Breast epithelium (tissue), 4 donors: Measurements from ENCODE around the gene FOXD2. TPM values are rescaled to one million over a fixed set of nuclear protein-coding genes. Genes with fewer than 3 reads are reported as not detected.

Experiments used
- DNase-seq, 2 donors: peaks; one replicate each; pipeline ENCODE4 v3.0.0-alpha.2; 2019; ENCODE audit warnings: low spot score in 2 of 2
- H3K27ac ChIP-seq, 2 donors: fragments of 200-600 bp; sonication (generic) in 1 of 2; one replicate each; pipeline ENCODE4 v1.5.1; 2016 to 2019; ENCODE audit warnings: mild to moderate bottlenecking in 1 of 2
- H3K27me3 ChIP-seq, 2 donors: fragments of 200-600 bp; sonication (generic) in 1 of 2; one replicate each; pipeline versions ENCODE4 v1.5.1 to v1.6.0; 2017 to 2019; ENCODE audit warnings: control low read depth in 1 of 2, mild to moderate bottlenecking in 1 of 2
- H3K36me3 ChIP-seq: fragments of 200-600 bp; one replicate; pipeline ENCODE4 v1.5.1; 2019
- H3K4me1 ChIP-seq, 2 donors: fragments of 200-600 bp; sonication (generic); one replicate each; pipeline ENCODE4 v1.5.1; 2016 to 2019; ENCODE audit warnings: control low read depth in 1 of 2
- H3K4me3 ChIP-seq, 3 donors: fragments of 200-600 bp; sonication (generic); 1 replicate in 2 of 3; 2 replicates in 1 of 3; pipeline ENCODE4 v1.5.1; 2016 to 2019; ENCODE audit warnings: mild to moderate bottlenecking in 3 of 3, moderate library complexity in 2 of 3
- H3K9me3 ChIP-seq, 2 donors: fragments of 200-600 bp; sonication (generic) in 1 of 2; one replicate each; pipeline ENCODE4 v1.5.1; 2016 to 2019; ENCODE audit warnings: control low read depth in 1 of 2
- CTCF ChIP-seq, 3 donors: fragments of 450-650 bp; IDR thresholded peaks; one replicate each; pipeline ENCODE4 v1.5.1; 2016 to 2017; ENCODE audit warnings: antibody characterized with exemption in 3 of 3, mild to moderate bottlenecking in 3 of 3, moderate library complexity in 3 of 3
- POLR2A ChIP-seq: fragments of 450-650 bp; IDR thresholded peaks from one replicate; pipeline ENCODE4 v1.6.1; 2016; ENCODE audit warnings: antibody characterized with exemption, mild to moderate bottlenecking, moderate library complexity
- POLR2AphosphoS5 ChIP-seq, 3 donors: sonication (generic); formaldehyde crosslinking; IDR thresholded peaks; one replicate each; pipeline ENCODE4 v1.6.1; 2017; ENCODE audit warnings: antibody characterized with exemption in 3 of 3
- intact Hi-C: fragments of 100-400 bp; cut with DNase I; formaldehyde crosslinking; loops from one replicate; pipeline ENCODE4 v1.15.1; 2023; ENCODE audit warnings: low total_unique reads
- total RNA-seq, 3 donors: library from RNA; depleted of rRNA; stranded (reverse); fragments of >200 nt; gene quantifications; one replicate each; pipeline ENCODE4 v1.1.0, GENCODE V29; 2016

The FOXD2 gene
- total RNA-seq, 3 donors from 2014 or later = 0.32 to 0.33 TPM; not detected in 1

GRCh38 chr1:47487850-47488450, 50.1 kb downstream of the FOXD2 start:
- Histone ChIP-seq H3K4me1 (no peaks in the 10 kb centered on the region), H3K36me3 (no peaks in the 10 kb centered on the region), H3K27me3 (peaks cover 0 to 12% of the 10 kb centered on the region in 2 donors), H3K4me3 (no peak overlapping the region), H3K9me3 (no peaks in the 10 kb centered on the region), H3K27ac (no peak overlapping the region)
- intact Hi-C loops = no loop called here
- TF ChIP-seq POLR2A (no peak), POLR2AphosphoS5 (IDR thresholded peaks at IDR 0.05) (no peak), CTCF (IDR thresholded peaks at IDR 0.05) (no peak)
- no peak for DNase-seq

Other genes starting within 250 kb of the FOXD2 start
- 10 to 100 TPM in 2 of 3 donors, 1 to 10 TPM in 1; 2.2 to 69.4 (median 42.3) TPM for gene PDZK1IP1, start 248.0 kb upstream of the FOXD2 start, total RNA-seq
- gene TAL1, start 205.8 kb upstream of the FOXD2 start, total RNA-seq = 1 to 10 TPM; 2.3 to 6.2 (median 5.1) TPM
- 1 to 10 TPM; 2.3 to 4.8 (median 3.2) TPM for gene STIL, start 123.9 kb upstream of the FOXD2 start, total RNA-seq
- gene CMPK1, start 104.3 kb upstream of the FOXD2 start, total RNA-seq = 100 to 1,000 TPM in 2 of 3 donors, 10 to 100 TPM in 1; 83.6 to 177 (median 130) TPM
- not detected for gene FOXE3, start 21.8 kb upstream of the FOXD2 start, total RNA-seq